Karpas-422 (cell line): ENCODE measurements around the gene C15orf39. TPM values are rescaled to one million over a fixed set of nuclear protein-coding genes. Genes with fewer than 3 reads are reported as not detected.

Source experiments
- DNase-seq: peaks from one replicate; pipeline ENCODE4 v3.0.0-alpha.2; 2015
- H2AFZ ChIP-seq: fragments of 200-600 bp; sonication (generic); 2 replicates; pipeline ENCODE4 v1.6.1; 2014; ENCODE audit warnings: antibody characterized with exemption, low read length, mixed read lengths
- H3K27ac ChIP-seq: fragments of 200-600 bp; sonication (generic); 2 replicates; pipeline ENCODE4 v1.5.1; 2014; ENCODE audit warnings: mild to moderate bottlenecking, low read length, moderate library complexity
- H3K27me3 ChIP-seq: fragments of 200-600 bp; sonication (generic); 2 replicates; pipeline ENCODE4 v1.6.1; 2014; ENCODE audit warnings: low read length, mixed read lengths
- H3K36me3 ChIP-seq: fragments of 200-600 bp; sonication (generic); 2 replicates; pipeline ENCODE4 v1.6.1; 2014; ENCODE audit warnings: low read length, mixed read lengths; ENCODE audit not compliant: insufficient read depth
- H3K4me1 ChIP-seq: fragments of 200-600 bp; sonication (generic); 2 replicates; pipeline ENCODE4 v1.6.1; 2014; ENCODE audit warnings: mild to moderate bottlenecking, low read length, mixed read lengths
- H3K4me2 ChIP-seq: fragments of 200-600 bp; sonication (generic); 2 replicates; pipeline ENCODE4 v1.6.1; 2014; ENCODE audit warnings: low read length, low read depth, mild to moderate bottlenecking; ENCODE audit not compliant: poor library complexity, severe bottlenecking
- H3K4me3 ChIP-seq: fragments of 200-600 bp; sonication (generic); 2 replicates; pipeline ENCODE4 v1.5.1; 2014; ENCODE audit warnings: mild to moderate bottlenecking, antibody characterized with exemption, low read length, mixed read lengths
- H3K79me2 ChIP-seq: fragments of 200-600 bp; sonication (generic); 2 replicates; pipeline ENCODE4 v1.6.1; 2014; ENCODE audit warnings: mild to moderate bottlenecking, low read length, mixed read lengths
- H3K9ac ChIP-seq: fragments of 200-600 bp; sonication (generic); 2 replicates; pipeline ENCODE4 v1.6.0; 2014; ENCODE audit warnings: low read length
- H3K9me2 ChIP-seq: fragments of 200-600 bp; sonication (generic), shearing (Covaris generic); replicated peaks from 2 replicates; pipeline ENCODE4 v1.6.0; 2014; ENCODE audit warnings: mild to moderate bottlenecking, low read length, moderate library complexity; ENCODE audit not compliant: insufficient read depth
- H3K9me3 ChIP-seq: fragments of 300-700, 200-600 bp; sonication (generic); 2 replicates; pipeline ENCODE4 v1.6.1; 2014; ENCODE audit warnings: low read length, mixed read lengths
- H4K20me1 ChIP-seq: fragments of 200-600 bp; sonication (generic); 2 replicates; pipeline ENCODE4 v1.6.1; 2014; ENCODE audit warnings: mild to moderate bottlenecking, antibody characterized with exemption, low read length, low read depth; ENCODE audit not compliant: insufficient read depth
- total RNA-seq: library from RNA; depleted of rRNA; stranded (reverse); fragments of >200 nt; shearing (Covaris generic); gene quantifications from 2 replicates; pipeline ENCODE4 v1.2.3, GENCODE V29; 2014; ENCODE audit warnings: low replicate concordance

Gene C15orf39
- total RNA-seq, 1 experiment from 2014 or later: 11.3 TPM

DNA sequence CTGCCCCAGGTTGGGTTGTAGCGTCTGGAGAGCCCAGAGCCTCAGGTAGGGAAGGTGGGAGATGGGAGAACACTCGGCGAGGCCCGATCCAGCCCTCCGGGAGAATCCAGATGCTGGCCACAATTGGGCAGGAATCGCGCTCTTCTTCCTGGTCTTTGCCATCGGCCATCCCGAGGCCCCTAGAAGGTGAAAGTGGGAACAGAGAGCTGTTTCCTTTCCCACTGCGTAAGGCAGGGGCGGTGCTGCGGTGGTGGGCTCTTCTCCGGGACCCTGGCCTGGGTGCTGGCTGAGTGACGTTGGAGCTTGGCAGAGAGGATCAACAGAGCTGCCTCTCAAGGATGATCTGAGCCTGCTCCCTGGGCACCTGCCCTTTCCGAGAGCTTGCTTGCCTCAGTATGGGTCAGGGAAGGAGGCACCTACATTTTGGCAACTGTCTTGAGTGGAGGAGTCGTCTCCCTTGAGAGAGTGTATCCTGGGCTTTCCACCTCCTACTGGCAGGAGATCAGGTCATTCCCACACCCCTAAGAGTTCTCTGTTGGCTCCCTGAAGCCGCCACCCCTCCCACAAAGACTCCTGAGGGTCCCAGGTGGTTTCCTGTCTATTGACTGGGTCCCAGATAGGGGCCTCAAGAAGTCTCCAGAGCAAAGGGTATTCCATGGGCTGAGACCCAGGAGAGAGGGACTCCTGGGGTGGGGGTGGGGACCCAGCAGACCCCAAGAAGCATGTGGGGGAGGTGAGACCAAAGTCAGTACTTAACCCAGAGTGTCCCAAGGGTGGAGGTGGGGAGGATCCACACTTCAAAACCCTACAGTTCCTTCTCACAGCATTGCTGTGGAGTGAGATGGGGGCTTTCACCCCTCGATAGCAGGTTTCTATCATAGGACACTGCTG, 1.6 kb downstream of the C15orf39 start:
- Histone ChIP-seq H3K4me3 (peak overlapping the region; percentile 84), H3K4me2 (peak overlapping the region; percentile 86), H3K4me1 (peaks cover 51% of the 10 kb centered on the region), H3K9ac (peak overlapping the region; percentile 88), H3K9me2 (no peaks in the 10 kb centered on the region), H2AFZ (no peak overlapping the region), H3K27me3 (no peaks in the 10 kb centered on the region), H3K27ac (peak overlapping the region; percentile 69), H4K20me1 (peaks cover 52% of the 10 kb centered on the region), H3K36me3 (peaks cover 12% of the 10 kb centered on the region; the same call in 1 of the 2 replicates), H3K9me3 (no peaks in the 10 kb centered on the region), H3K79me2 (peaks cover 64% of the 10 kb centered on the region)
- DNase-seq: peak; percentile 52

DNA sequence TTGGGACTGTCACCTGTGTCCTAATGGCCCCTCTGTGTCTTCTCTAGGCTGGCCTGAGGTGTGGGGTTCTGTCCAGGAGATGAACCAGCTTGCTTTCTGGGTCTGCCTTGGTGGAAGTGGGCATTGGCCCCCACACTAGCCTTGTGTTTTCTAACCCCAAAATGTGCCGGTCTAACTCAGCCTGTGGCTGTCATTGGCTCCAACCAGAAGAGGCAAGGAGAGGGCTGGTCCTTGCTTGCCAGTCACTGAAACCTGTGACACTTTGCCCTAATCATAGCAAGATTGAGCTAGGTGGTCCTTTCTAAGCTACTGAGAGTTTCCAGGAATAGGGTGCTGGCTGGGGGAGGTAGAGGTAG, 2.2 kb downstream of the C15orf39 start:
- Histone ChIP-seq H3K4me1 (peaks cover 47% of the 10 kb centered on the region), H3K27me3 (no peaks in the 10 kb centered on the region), H3K36me3 (peaks cover 12% of the 10 kb centered on the region; the same call in 1 of the 2 replicates), H3K9ac (peak overlapping the region; percentile 88), H3K27ac (peak overlapping the region; percentile 69), H3K4me3 (peak overlapping the region; percentile 84), H3K9me2 (no peaks in the 10 kb centered on the region), H3K4me2 (peak overlapping the region; percentile 86), H3K9me3 (no peaks in the 10 kb centered on the region), H4K20me1 (peaks cover 59% of the 10 kb centered on the region), H3K79me2 (peaks cover 70% of the 10 kb centered on the region), H2AFZ (no peak overlapping the region)
- no peak for DNase-seq

DNA sequence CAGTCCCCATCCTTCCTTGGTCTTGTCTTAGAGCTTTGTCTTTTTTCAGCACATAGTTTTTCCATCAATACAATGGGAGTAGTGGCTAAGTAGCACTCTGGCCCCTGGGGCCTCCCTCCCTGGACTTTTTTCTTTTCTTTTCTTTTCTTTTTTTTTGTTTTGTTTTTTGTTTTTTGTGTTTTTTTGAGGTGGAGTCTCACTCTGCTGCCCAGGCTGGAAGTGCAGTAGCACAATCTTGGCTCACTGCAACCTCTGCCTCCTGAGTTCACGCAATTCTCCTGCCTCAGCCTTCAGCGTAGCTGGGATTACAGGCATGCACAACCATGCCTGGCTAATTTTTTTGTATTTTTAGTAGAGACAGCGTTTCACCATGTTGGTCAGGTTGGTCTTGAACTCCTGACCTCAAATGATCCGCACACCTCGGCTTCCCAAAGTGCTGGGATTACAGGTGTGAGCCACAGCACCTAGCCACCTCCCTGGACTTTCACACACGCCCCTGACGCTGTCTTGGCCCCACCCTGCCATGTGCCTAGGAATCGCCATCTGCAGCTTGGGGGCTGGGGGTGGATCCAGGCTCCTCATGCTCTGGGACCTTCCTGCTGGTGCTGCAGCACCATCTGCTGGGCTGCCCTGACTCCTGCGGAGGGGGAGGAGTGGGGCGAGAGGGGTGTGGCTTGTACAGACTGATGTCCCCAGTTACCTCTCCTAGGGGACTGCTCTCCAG, 2.8 kb downstream of the C15orf39 start:
- Histone ChIP-seq H3K79me2 (peaks cover 77% of the 10 kb centered on the region), H3K4me1 (peaks cover 41% of the 10 kb centered on the region), H3K4me2 (peak overlapping the region; percentile 86), H3K9me2 (no peaks in the 10 kb centered on the region), H3K27me3 (no peaks in the 10 kb centered on the region), H3K9ac (peak overlapping the region; percentile 88), H3K4me3 (peak overlapping the region; percentile 84), H3K9me3 (no peaks in the 10 kb centered on the region), H3K36me3 (peaks cover 18% of the 10 kb centered on the region; the same call in 1 of the 2 replicates), H2AFZ (no peak overlapping the region), H3K27ac (peak overlapping the region; percentile 69), H4K20me1 (peaks cover 65% of the 10 kb centered on the region)
- peak; percentile 95 for DNase-seq

DNA sequence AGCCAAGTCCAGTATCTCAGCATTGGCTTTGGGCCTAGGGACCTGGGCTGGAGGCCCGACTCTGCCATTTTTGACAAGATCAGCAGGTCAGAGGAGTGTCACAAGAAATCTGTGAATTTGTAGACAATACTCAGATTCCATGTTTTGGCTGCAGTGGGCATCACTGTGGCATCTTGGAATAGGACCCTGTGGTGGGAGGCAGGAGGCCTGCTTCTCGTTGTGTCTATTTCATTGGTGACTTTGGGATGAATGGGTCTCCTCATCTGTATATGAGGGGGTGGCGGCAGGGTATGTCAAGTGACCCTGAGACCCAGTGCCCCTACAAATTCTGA, 3.3 kb downstream of the C15orf39 start:
- peak overlapping the region; percentile 86 for H3K4me2 ChIP-seq
- H3K9ac ChIP-seq: no peak overlapping the region
- H4K20me1 ChIP-seq: peaks cover 70% of the 10 kb centered on the region
- peaks cover 80% of the 10 kb centered on the region for H3K79me2 ChIP-seq
- peaks cover 22% of the 10 kb centered on the region; the same call in 1 of the 2 replicates for H3K36me3 ChIP-seq
- H3K4me3 ChIP-seq: no peak overlapping the region
- peaks cover 36% of the 10 kb centered on the region for H3K4me1 ChIP-seq
- H3K27ac ChIP-seq: no peak overlapping the region
- H3K9me3 ChIP-seq: no peaks in the 10 kb centered on the region
- H3K27me3 ChIP-seq: no peaks in the 10 kb centered on the region
- H2AFZ ChIP-seq: no peak overlapping the region
- DNase-seq: no peak
- H3K9me2 ChIP-seq: no peaks in the 10 kb centered on the region

DNA sequence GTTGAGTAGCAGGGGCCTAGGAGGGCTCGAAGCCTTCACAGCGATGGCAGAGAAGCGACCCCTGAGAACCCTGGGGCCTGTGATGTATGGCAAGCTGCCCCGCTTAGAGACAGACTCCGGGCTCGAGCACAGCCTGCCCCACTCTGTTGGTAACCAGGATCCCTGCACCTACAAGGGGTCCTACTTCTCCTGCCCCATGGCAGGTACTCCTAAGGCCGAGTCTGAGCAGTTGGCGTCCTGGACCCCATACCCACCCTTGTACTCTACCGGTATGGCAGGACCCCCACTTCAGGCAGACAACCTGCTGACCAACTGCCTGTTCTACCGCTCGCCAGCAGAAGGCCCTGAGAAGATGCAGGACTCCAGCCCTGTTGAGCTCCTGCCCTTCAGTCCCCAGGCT, 4.3 kb downstream of the C15orf39 start:
- Histone ChIP-seq H3K9me3 (no peaks in the 10 kb centered on the region), H2AFZ (no peak overlapping the region), H3K27me3 (no peaks in the 10 kb centered on the region), H3K9me2 (no peaks in the 10 kb centered on the region), H3K4me2 (no peak overlapping the region), H3K9ac (no peak overlapping the region), H3K4me1 (peaks cover 27% of the 10 kb centered on the region), H3K36me3 (peaks cover 22% of the 10 kb centered on the region; the same call in 1 of the 2 replicates), H3K4me3 (no peak overlapping the region), H3K79me2 (peaks cover 85% of the 10 kb centered on the region), H3K27ac (no peak overlapping the region), H4K20me1 (peaks cover 80% of the 10 kb centered on the region)
- DNase-seq: no peak

DNA sequence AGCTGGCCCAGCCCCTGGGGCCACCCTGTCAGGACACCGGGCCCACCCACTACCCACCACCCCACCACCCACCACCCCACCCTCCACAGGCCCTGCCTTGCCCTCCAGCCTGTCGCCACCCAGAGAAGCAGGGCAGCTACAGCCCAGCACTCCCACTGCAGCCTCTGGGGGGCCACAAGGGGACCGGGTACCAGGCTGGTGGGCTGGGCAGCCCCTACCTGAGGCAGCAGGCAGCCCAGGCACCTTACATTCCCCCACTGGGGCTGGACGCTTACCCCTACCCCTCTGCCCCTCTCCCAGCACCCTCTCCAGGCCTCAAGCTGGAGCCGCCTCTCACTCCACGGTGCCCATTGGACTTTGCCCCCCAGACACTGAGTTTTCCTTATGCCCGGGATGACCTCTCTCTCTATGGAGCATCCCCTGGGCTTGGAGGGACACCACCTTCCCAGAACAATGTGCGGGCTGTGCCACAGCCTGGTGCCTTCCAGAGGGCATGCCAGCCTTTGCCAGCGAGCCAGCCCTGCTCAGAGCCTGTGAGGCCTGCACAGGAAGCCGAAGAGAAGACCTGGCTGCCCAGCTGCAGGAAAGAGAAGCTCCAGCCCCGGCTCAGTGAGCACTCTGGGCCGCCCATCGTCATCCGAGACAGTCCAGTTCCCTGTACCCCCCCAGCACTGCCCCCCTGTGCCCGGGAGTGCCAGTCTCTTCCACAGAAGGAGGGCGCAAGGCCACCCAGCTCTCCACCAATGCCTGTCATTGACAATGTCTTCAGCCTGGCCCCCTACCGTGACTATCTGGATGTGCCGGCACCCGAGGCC, 5.3 kb downstream of the C15orf39 start:
- Histone ChIP-seq H3K4me3 (no peak overlapping the region), H3K9me3 (no peaks in the 10 kb centered on the region), H3K79me2 (peaks cover 81% of the 10 kb centered on the region), H3K9me2 (no peaks in the 10 kb centered on the region), H3K9ac (no peak overlapping the region), H3K4me1 (peaks cover 22% of the 10 kb centered on the region), H2AFZ (no peak overlapping the region), H3K27me3 (no peaks in the 10 kb centered on the region), H4K20me1 (peaks cover 90% of the 10 kb centered on the region), H3K36me3 (peaks cover 22% of the 10 kb centered on the region), H3K4me2 (no peak overlapping the region), H3K27ac (no peak overlapping the region)
- DNase-seq: no peak

DNA sequence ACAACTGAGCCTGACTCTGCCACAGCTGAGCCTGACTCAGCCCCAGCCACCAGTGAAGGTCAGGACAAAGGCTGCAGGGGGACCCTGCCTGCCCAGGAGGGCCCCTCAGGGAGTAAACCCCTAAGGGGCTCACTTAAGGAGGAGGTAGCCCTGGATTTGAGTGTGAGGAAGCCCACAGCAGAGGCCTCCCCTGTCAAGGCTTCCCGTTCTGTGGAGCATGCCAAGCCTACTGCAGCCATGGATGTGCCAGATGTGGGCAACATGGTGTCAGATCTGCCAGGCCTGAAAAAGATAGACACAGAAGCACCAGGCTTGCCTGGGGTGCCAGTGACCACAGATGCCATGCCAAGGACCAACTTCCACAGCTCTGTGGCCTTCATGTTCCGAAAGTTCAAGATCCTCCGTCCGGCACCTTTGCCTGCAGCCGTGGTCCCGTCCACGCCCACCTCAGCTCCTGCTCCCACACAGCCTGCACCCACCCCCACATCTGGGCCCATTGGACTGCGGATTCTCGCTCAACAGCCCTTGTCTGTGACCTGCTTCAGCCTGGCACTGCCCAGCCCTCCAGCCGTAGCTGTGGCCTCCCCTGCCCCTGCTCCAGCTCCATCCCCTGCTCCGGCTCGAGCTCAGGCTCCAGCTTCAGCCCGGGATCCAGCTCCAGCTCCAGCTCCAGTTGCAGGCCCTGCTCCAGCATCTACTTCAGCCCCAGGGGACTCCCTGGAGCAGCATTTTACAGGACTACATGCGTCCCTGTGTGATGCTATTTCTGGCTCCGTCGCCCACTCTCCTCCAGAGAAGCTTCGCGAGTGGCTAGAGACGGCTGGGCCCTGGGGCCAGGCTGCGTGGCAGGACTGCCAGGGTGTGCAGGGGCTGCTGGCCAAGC, 6.2 kb downstream of the C15orf39 start:
- Histone ChIP-seq H4K20me1 (peaks cover 97% of the 10 kb centered on the region), H3K9me2 (no peaks in the 10 kb centered on the region), H3K4me2 (no peak overlapping the region), H3K4me3 (no peak overlapping the region), H2AFZ (no peak overlapping the region), H3K27me3 (no peaks in the 10 kb centered on the region), H3K9me3 (no peaks in the 10 kb centered on the region), H3K9ac (no peak overlapping the region), H3K27ac (no peak overlapping the region), H3K36me3 (peaks cover 22% of the 10 kb centered on the region), H3K4me1 (peaks cover 22% of the 10 kb centered on the region), H3K79me2 (peaks cover 73% of the 10 kb centered on the region)
- DNase-seq: no peak
